ENCODE measurements around the gene NLGN1. TPM values are rescaled to one million over a fixed set of nuclear protein-coding genes. Genes with fewer than 3 reads are reported as not detected.

Gene NLGN1
- total RNA-seq, 1 experiment from 2014 or later: not detected

DNA sequence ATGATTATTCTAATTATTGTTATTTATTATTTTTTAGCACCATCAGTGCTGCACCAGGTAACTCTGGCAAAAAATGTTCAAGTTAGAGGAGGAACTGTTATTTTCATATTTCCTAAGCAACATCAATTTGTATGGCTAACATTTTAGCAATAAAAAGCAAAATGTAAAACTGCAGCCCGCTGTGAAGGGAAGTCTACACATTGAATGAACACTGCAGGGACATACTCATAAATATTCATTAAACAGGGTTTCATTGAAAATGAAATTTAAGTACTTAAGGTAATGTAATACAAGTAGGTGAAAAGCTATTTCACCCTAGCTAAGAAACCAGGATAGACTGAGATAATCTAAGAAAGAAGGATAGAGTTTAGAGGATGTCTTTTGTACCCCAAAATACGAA is 532.7 kb downstream of the NLGN1 start:
- ChIA-PET CTCF (no interaction called here), RAD21 (ENCODE audit: low non-redundant PET in 1 of 2, low total read pairs in 2 of 2, uncharacterized antibody in 2 of 2, unreplicated experiment in 2 of 2) (no interaction called here), POLR2A (no interaction called here)
- TF ChIP-seq JUND (IDR thresholded peaks at IDR 0.05): no peak
- no peak for TF ChIP-seq EZH2 (IDR thresholded peaks at IDR 0.05)
- TF ChIP-seq EGR1 (IDR thresholded peaks at IDR 0.05; ENCODE audit: low read depth): no peak
- no peak for TF ChIP-seq EZH2phosphoT487 (IDR thresholded peaks at IDR 0.05; ENCODE audit: borderline replicate concordance)
- no peak for TF ChIP-seq FOSL1 (IDR thresholded peaks at IDR 0.05; ENCODE audit: low read depth)
- no peak for TF ChIP-seq CBX3 (IDR thresholded peaks at IDR 0.05; ENCODE audit: low read depth)
- TF ChIP-seq SP1 (IDR thresholded peaks at IDR 0.05; ENCODE audit: low read depth): no peak
- no peak for TF ChIP-seq CEBPB (IDR thresholded peaks at IDR 0.05; ENCODE audit: low read depth)
- TF ChIP-seq ZNF274 (IDR thresholded peaks at IDR 0.05; ENCODE audit: low read depth, low read length): no peak
- TF ChIP-seq TCF7L2 (IDR thresholded peaks at IDR 0.05; ENCODE audit: borderline replicate concordance, extremely low read depth, insufficient read depth, insufficient read length): no peak
- no peak for TF ChIP-seq ELF1 (IDR thresholded peaks at IDR 0.05; ENCODE audit: borderline replicate concordance, low read depth)
- TF ChIP-seq SRF (IDR thresholded peaks at IDR 0.05; ENCODE audit: low read depth): no peak
- no peak for TF ChIP-seq POLR2A (IDR thresholded peaks at IDR 0.05; ENCODE audit: borderline replicate concordance, extremely low read depth, insufficient read depth, insufficient read length)
- no peak for TF ChIP-seq ZFX (IDR thresholded peaks at IDR 0.05)
- no peak overlapping the region for H3K9ac ChIP-seq (ENCODE audit: low read length)
- H3K9me3 ChIP-seq (ENCODE audit: control insufficient read depth in 1 of 2, insufficient read depth in 1 of 2, low read depth in 1 of 2, low read length in 2 of 2): no peaks in the 10 kb centered on the region
- H2AFZ ChIP-seq (ENCODE audit: low read depth, low read length, poor library complexity, severe bottlenecking): no peak overlapping the region
- DNase-seq (ENCODE audit: low read depth, low spot score): no peak
- ATAC-seq: no peak
- no peak overlapping the region for H3K4me2 ChIP-seq (ENCODE audit: low read length)
- H3K79me2 ChIP-seq (ENCODE audit: insufficient read depth, low read length): no peaks in the 10 kb centered on the region
- no TSS peak for BruUV-seq (replicated peaks)
- intact Hi-C loops (cut with micrococcal nuclease): no loop called here
- no peaks in the 10 kb centered on the region for H3K27me3 ChIP-seq (ENCODE audit: insufficient read depth, low read length)
- H3K36me3 ChIP-seq (ENCODE audit: control insufficient read depth in 1 of 2, insufficient read depth in 2 of 2, low read length in 2 of 2): no peaks in the 10 kb centered on the region
- H3K4me3 ChIP-seq (replicated peaks in 1 of 2; ENCODE audit: low read depth in 1 of 2, low read length in 2 of 2): no peak overlapping the region
- H3K9me2 ChIP-seq (ENCODE audit: insufficient read depth): no peaks in the 10 kb centered on the region
- no peaks in the 10 kb centered on the region for H3K4me1 ChIP-seq (ENCODE audit: control insufficient read depth in 1 of 2, insufficient read depth in 2 of 2, low read length in 2 of 2)
- no peak overlapping the region for H3K27ac ChIP-seq (ENCODE audit: low read depth, low read length)
- no peaks in the 10 kb centered on the region for H4K20me1 ChIP-seq (ENCODE audit: insufficient read depth)

DNA sequence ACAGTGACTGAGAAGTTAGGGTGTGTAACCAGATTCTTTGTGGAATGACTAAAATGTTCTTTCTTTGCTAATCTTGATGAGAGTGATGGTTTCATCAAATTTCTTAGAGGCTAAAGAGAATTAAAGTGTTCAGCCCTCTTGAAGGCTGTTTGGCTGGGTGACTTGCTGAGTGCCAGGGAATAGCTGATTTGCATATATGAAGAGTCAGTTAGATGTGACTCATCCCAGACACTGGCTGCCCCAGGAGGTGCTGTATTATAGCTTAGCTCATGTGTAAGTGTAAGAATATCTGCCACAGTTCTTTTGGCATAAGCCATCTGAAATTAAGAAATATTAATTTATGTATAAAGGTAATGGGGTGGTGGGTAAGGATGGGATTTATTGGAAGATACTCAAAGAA is 535.1 kb downstream of the NLGN1 start:
- Histone ChIP-seq H3K9ac (ENCODE audit: low read length) (no peak overlapping the region), H4K20me1 (ENCODE audit: insufficient read depth) (no peaks in the 10 kb centered on the region), H3K79me2 (ENCODE audit: insufficient read depth, low read length) (no peaks in the 10 kb centered on the region), H3K4me2 (ENCODE audit: low read length) (no peak overlapping the region), H2AFZ (ENCODE audit: low read depth, low read length, poor library complexity, severe bottlenecking) (no peak overlapping the region), H3K27me3 (ENCODE audit: insufficient read depth, low read length) (no peaks in the 10 kb centered on the region), H3K9me2 (ENCODE audit: insufficient read depth) (no peaks in the 10 kb centered on the region), H3K9me3 (ENCODE audit: control insufficient read depth in 1 of 2, insufficient read depth in 1 of 2, low read depth in 1 of 2, low read length in 2 of 2) (no peaks in the 10 kb centered on the region), H3K4me3 (replicated peaks in 1 of 2; ENCODE audit: low read depth in 1 of 2, low read length in 2 of 2) (no peak overlapping the region), H3K27ac (ENCODE audit: low read depth, low read length) (no peak overlapping the region), H3K36me3 (ENCODE audit: control insufficient read depth in 1 of 2, insufficient read depth in 2 of 2, low read length in 2 of 2) (no peaks in the 10 kb centered on the region), H3K4me1 (ENCODE audit: control insufficient read depth in 1 of 2, insufficient read depth in 2 of 2, low read length in 2 of 2) (no peaks in the 10 kb centered on the region)
- DNase-seq (ENCODE audit: low read depth, low spot score): no peak
- intact Hi-C loops (cut with micrococcal nuclease): no loop called here
- TF ChIP-seq SIN3A (IDR thresholded peaks at IDR 0.05; ENCODE audit: low read depth) (no peak), TCF7L2 (IDR thresholded peaks at IDR 0.05; ENCODE audit: borderline replicate concordance, extremely low read depth, insufficient read depth, insufficient read length) (no peak), ZFX (IDR thresholded peaks at IDR 0.05) (no peak)
- TF ChIP-seq, protein P1, sequence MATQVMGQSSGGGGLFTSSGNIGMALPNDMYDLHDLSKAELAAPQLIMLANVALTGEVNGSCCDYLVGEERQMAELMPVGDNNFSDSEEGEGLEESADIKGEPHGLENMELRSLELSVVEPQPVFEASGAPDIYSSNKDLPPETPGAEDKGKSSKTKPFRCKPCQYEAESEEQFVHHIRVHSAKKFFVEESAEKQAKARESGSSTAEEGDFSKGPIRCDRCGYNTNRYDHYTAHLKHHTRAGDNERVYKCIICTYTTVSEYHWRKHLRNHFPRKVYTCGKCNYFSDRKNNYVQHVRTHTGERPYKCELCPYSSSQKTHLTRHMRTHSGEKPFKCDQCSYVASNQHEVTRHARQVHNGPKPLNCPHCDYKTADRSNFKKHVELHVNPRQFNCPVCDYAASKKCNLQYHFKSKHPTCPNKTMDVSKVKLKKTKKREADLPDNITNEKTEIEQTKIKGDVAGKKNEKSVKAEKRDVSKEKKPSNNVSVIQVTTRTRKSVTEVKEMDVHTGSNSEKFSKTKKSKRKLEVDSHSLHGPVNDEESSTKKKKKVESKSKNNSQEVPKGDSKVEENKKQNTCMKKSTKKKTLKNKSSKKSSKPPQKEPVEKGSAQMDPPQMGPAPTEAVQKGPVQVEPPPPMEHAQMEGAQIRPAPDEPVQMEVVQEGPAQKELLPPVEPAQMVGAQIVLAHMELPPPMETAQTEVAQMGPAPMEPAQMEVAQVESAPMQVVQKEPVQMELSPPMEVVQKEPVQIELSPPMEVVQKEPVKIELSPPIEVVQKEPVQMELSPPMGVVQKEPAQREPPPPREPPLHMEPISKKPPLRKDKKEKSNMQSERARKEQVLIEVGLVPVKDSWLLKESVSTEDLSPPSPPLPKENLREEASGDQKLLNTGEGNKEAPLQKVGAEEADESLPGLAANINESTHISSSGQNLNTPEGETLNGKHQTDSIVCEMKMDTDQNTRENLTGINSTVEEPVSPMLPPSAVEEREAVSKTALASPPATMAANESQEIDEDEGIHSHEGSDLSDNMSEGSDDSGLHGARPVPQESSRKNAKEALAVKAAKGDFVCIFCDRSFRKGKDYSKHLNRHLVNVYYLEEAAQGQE (IDR thresholded peaks at IDR 0.05; ENCODE audit: low read depth): no peak
- ChIA-PET CTCF (no interaction called here), POLR2A (interaction anchor here (1.0 kb wide), 1 partner anchor 11 kb away, joined by 3 read pairs; no protein-coding TSS in a partner anchor), RAD21 (ENCODE audit: low non-redundant PET in 1 of 2, low total read pairs in 2 of 2, uncharacterized antibody in 2 of 2, unreplicated experiment in 2 of 2) (no interaction called here)
- ATAC-seq: peak; percentile 52; the same call in 1 of the 2 replicates
- BruUV-seq (replicated peaks): no TSS peak
